Sigmoid colon (tissue), 4 donors: ENCODE measurements around the gene CTNNA2.

Experiments used
- CTCF ChIP-seq, 4 experiments: fragments of 450-650 bp in 3 of 4; fragments of 200-600 bp in 1 of 4; IDR thresholded peaks; one replicate each; pipeline ENCODE4 v1.5.1; 2016 to 2019; ENCODE audit warnings: antibody characterized with exemption in 4 of 4, mild to moderate bottlenecking in 3 of 4, moderate library complexity in 2 of 4
- EP300 ChIP-seq, 4 donors: sonication (generic); formaldehyde crosslinking; IDR thresholded peaks; one replicate each; pipeline ENCODE4 v1.6.1; 2017; ENCODE audit warnings: antibody characterized with exemption in 4 of 4
- POLR2AphosphoS5 ChIP-seq, 4 donors: sonication (generic); formaldehyde crosslinking; IDR thresholded peaks; one replicate each; pipeline ENCODE4 v1.6.1; 2017; ENCODE audit warnings: antibody characterized with exemption in 4 of 4

DNA sequence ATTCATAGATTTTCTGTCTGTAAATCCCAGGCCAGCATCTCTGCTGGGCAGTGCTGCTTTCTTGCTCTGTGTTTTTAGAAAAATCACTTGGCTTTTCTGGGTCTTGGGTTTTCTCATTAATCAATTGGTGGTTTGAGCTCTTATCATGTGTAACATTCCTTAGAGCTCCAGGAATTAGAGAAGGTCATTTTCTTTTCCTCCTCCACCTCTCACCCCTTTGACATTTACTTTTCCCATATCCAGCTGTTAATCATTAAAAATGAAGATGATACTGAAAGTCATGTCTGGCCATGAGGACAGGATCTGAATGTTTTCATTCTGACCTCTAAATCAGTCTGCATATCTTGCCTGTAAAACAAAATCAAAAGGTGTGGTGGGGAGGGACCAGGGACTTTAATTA is 680.7 kb downstream of the CTNNA2 start:
- TF ChIP-seq CTCF (IDR thresholded peaks at IDR 0.05) = no peak
- no peak for TF ChIP-seq POLR2AphosphoS5 (IDR thresholded peaks at IDR 0.05)
- TF ChIP-seq EP300 (IDR thresholded peaks at IDR 0.05) = no peak
